HG02610 (cell line): ENCODE measurements around the gene MAN2A1.

Experiments used
- ATAC-seq: cut with Tn5 transposase; IDR thresholded peaks from one replicate; pipeline ENCODE4 v1.9.1; 2021; ENCODE audit warnings: mild to moderate bottlenecking, moderate library complexity; ENCODE audit not compliant: unreplicated experiment

MAN2A1 gene

GRCh38 chr5:109900461-109900860 is 210.7 kb downstream of the MAN2A1 start:
- no peak for ATAC-seq

GRCh38 chr5:109900911-109901627 is 211.3 kb downstream of the MAN2A1 start:
- ATAC-seq = no peak

DNA sequence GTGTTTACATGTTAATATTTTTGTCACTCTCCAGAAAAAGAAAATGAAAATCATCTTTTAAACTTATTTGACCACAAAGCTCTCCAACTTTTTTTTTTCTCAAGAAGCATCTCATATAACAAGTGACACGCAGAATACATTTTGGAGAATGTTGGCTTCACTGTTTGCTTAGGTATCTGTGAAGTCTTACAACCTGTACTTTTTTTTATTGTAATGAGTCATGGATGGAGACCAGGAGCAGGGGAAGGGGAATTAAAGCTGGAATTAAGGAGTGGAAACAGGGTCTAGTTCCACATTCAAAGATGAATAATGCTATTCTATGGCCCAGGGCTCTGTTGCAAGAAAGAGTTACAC is 211.9 kb downstream of the MAN2A1 start:
- ATAC-seq = no peak

GRCh38 chr5:109903061-109903460 is 213.3 kb downstream of the MAN2A1 start:
- ATAC-seq = no peak

- ATAC-seq = no peak
Measured at GRCh38 chr5:109905906-109906305, 216.2 kb downstream of the MAN2A1 start.

DNA sequence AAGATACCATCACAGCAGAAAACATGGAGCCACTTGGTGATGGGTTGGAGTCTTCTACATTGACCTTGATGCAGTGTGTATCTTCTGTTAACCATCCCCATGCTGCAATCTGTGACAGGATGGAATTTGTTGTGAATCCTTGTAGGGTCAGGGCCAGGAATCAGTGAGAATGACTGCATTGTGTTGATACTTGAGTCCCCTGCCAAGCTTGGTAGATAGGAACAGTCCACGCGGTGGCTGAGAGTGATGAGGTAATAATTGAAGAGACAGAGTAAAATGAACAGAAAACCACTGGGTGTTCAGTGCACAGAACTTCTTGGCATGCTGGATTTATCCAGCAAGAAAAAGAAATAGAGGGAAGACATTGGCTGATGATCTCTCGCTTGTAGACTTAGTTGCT is 217.5 kb downstream of the MAN2A1 start:
- no peak for ATAC-seq

DNA sequence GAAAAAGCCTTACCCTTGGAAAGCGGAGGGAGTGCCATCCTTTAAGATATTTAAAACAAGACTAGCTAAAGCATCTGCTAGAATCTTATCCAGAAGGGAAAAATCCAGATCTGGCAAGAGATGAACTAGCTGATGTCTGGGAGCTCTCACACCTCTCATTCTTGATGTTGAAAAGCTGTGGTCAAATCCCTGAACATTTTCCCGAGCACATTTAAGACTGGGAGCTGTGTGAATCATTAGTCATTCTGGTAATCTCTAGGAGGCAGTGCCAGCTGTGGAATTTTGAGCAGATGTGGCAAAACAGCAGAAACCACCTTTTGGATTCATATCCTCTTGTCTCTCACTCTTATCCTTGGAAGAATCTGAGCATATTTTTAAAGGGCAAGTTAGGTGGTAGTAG is 218.0 kb downstream of the MAN2A1 start:
- ATAC-seq = no peak

- ATAC-seq = no peak
Measured at GRCh38 chr5:109908366-109908765, 218.6 kb downstream of the MAN2A1 start.

- ATAC-seq = no peak
Measured at GRCh38 chr5:109910874-109911273, 221.1 kb downstream of the MAN2A1 start.

GRCh38 chr5:109911731-109912130 is 222.0 kb downstream of the MAN2A1 start:
- no peak for ATAC-seq

- no peak for ATAC-seq
Measured at GRCh38 chr5:109914906-109915305, 225.2 kb downstream of the MAN2A1 start.

DNA sequence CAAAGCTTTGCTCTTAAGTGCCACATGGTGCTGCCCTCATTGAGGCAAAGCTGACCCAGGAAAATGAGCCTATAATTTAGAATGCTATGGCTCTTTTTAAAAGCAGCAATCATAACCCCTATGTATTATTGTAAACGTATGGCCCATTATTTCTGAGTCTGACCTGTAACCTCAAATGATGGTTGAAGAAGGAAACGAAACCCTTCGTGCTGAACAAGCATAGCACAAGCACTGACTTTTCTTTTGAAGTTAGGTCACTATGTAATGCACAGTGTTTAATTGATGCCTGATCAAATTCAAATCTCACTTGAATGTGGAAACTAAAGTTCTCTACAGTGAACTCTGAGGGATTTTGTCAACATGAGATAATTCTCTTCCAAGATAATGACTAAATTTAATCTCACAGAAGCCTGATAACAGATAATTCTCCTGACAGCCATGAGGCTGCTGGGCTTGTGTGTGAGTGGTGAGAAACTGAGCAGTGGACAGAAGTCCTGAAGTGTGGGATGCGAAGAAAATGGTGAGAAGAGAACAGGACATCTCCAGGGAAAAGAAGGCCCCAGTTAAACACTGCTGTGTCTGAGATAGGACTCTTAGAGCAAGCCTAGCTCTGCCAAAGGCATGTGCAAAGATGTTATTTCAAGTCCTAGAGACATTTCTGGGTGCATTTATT is 226.9 kb downstream of the MAN2A1 start:
- ATAC-seq = no peak
